GM19025 (cell line): ENCODE results near the gene FARS2.

Experiments
- ATAC-seq: cut with Tn5 transposase; IDR thresholded peaks from one replicate; pipeline ENCODE4 v1.9.1; 2021; ENCODE audit warnings: mild to moderate bottlenecking, low read depth, moderate library complexity; ENCODE audit not compliant: unreplicated experiment

The FARS2 gene

DNA sequence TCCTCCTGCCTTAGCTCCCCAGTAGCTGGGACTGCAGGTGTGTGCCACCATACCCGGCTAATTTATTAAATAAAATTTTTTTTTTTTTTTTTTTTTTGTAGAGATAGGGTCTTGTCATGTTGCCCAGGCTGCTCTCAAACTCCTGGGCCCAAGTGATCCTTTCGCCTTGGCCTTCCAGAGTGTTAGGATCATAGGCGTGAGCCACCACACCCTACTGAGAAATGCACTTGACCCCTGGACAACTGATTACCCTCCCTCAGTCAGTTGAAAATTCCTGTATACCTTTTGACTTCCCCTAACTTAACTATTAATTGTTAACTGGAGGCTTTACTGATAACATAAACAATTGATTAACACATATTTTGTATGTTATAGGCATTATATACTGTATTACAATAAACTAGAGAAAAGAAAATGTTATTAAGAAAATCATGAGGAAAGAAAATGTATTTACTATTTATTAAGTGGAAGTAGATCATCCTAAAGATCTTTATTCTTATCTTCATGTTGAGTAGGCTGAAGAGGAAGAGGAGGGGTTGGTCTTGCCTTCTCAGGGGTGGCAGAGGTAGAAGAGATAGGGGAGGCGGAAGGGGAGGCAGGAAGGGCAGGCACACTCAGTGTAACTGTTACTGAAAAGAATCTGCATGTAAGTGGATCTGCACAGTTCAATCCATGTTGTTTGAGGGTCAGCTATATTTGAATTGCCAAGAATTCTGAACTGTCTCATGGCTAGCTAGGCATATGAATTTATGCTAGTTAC lies 104.3 kb downstream of the FARS2 start:
- no peak for ATAC-seq

DNA sequence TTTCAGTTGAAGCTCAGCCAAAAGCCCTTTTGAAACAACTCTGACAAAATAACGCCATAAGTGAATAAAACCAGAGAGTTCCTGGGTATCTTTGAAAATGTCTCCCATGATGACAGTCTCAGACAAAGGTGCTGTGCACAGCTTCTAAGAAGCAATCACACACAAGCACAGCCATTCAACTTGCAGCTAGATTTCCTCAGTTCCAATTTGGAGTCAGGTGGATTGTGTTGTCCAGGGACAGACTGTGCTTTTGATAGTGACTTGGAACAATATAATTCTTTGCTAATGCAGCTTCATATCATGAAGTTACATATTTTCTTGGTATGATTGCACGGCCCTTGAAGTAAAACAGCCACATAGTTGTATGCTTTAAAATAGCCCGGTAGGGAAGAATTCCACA lies 105.6 kb downstream of the FARS2 start:
- no peak for ATAC-seq

DNA sequence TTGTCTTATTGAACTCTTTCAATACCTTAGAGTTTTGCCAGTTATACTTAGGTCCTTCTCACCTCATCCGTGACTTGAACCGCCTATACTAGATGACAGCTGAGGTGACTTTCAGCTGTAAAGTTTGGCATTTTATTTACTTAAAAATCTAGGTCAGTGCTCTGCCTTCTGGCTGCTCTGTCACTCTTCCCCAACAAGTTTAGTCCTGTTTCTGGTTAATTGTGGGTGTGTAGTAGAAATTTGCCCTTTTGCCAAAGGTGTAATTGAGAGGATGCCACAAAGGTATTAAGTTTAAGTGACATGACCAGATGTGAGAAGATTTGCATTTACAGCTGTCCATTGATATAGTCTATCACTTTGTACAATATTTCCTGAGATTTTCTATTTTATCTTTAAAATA lies 106.2 kb downstream of the FARS2 start:
- no peak for ATAC-seq

DNA sequence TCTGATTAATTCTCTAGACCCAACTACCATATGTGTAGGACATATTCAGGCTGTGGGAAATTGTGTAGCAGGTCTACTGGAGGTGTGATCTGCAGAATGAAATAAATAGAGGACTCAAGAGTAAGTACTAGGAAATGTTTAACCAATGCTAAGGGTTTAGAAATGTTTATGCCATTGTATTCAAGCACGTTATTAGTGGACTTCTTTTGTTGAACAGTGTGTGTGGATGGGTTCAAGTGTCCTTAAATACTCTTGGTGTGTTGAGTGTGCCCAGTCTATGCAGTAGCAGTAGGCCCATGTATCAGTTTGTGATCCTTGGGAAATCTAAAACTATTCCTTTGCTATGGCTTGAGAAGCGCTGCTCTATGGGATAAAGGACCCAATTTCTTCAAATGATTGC lies 112.1 kb downstream of the FARS2 start:
- ATAC-seq: no peak

DNA sequence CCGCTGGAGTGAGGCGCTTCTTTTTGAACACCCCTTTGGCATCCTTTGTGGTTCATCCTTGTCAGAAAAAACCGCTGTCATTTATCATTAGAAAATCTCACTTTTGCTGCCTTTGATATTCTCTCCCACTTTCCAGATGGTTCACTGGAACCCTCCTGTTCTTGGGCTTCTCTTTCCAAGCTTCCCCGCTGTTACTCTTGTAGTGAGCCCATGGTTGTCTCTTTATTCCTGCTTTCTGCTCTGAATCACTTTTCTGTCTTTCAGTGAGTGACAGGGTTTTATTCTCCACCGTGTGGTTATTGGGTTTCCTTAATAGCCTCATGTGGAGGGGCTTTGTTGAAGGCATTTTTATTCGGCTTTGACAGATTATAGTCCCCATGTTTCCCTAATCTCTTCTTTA lies 117.0 kb downstream of the FARS2 start:
- no peak for ATAC-seq

DNA sequence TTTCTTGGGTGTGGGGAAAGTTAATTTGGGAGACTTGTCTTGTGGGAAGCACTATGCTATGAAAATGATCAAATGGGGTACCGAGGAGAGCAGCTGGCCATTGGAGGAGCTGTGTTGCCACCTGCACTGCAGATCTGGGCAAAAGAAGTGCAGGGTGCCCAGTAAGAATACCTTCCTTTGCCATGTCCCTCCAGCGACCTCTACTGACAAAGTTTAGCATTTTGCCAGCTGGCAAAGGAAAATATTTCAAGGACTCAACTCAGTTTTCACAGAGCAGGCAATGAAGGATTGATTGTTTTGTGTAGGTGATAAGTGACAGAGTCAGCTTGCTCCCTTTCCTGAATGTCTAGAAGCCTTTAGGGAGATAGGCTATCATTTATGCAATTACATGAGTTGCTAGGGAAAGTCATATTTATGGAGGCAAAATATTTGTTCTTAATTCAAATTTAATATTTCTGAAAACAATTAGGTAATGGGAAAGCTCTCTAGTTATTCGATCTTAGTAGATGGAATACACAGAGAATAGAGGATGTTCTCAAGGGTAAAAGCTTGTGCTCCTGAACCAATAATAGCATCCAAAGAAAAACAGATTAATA lies 118.4 kb downstream of the FARS2 start:
- ATAC-seq: no peak

DNA sequence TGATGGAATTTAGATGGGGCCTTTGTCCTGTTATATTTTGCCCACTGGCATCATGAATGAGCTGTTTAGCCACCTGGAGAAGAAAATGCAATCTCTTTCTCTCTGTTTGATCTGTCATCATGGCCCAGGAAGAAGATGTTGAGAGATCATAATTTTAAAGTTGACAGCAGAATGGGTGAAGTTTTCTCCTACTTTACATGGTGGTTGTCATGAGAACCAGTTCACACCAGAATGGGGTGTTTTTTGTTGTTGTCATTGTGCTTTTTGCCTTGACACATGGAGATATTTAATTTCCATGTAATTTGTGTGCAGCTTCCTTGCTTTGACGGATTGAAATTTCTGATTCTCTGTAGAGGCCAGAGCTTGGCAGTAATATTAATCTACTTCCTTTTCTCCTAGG lies 122.5 kb downstream of the FARS2 start:
- ATAC-seq: no peak

DNA sequence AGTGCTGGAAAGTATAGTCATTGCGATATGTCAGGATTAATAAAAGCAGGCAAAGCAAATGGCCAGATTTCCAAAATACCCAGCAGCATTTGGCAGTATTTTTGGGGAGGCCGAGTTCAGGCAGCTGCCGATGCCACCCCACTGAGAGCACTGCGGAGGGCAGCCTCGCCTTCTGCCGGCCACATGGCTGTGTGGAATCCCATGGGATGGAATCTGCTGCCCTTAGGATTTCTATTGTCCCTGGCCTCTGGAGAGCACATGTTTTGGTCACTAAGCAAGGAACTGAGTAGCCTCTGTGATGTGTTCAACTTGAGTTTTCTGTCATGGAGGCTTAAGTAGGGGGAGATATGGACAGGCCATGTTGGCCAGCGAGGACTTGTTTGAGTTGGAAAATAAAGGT lies 123.0 kb downstream of the FARS2 start:
- ATAC-seq: no peak

DNA sequence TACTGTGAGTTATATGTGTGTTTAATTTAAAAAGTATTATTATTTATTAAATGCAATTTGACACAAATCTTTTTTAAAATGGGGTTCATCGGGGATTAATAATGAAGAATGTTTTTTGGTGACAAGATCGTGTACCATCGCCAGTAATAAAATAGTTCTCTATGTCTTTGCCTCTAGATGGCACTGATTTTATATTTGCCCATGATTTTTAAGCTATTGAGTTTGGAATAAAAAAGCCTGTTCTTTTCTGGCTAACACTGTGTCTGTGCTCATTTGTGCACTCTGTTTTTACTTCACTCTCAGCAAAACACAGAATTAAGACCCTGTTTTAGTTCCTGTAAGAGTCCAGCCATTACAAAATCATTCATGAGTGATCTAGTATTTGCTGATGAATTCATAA lies 127.0 kb downstream of the FARS2 start:
- no peak for ATAC-seq

DNA sequence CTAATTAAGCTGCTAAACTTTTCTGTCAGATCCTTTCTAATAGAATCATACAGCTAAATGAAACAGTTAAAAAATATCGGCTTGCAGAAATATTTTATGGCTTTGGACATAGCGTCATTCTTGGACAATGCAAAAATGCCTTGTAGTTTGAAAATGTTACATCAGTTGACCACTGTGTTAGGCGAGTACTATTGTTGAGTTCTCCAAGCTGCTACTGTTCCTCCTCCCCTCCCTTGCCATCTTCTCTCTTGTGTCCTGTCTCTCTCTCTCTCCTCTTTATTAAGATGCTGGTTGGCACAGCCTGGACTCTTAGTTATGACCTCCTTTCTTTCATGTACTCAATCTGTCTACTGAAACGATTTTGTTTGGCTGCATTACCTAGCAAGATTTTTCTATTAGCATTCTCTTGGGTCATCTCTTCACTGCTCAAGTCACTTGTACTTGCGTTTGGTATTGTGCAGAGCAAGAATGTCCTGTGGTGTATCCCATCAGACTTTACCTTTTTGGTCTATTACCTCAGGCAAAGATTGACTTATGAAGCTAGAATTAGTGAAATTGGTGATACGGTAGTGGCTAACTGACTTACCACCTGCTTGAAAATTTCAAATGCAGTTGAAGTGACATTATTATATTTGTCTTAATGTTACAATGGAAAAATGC lies 127.9 kb downstream of the FARS2 start:
- ATAC-seq: no peak

DNA sequence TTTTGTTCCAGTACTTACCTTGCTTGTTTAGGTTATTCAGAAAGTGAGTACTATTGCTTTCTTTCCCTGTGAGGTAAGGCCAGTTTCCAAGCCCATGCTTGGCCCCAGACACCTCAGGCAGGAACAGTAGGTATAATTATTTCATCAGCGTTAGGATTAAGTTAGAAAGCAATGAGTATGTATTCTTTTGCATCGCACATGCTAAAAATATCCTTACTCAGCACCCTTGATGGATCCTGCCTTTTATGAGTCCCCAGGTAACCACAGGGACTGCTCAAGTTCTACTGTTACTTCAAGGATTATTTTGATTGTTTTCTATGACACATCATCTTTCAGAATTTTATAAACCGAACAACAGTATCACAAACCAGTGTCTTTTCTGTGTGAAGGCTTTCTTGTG lies 128.9 kb downstream of the FARS2 start:
- ATAC-seq: no peak

DNA sequence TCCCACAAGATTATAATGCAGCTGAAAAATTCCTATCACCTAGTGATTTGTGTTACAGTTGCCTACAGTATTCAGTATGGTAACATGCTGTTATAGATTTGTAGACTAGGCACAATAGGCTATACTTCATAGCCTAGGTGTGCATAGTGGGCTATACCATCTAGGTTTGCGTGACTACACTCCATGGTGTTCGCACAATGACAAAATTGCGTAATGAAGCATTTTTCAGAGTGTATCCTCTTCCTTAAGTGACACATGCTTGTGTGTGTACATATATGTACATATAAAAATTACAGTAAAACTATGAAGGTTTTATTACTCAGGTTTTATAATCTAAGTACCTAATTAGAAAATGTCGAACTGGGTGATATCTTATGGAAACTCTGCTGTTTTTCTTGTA lies 133.0 kb downstream of the FARS2 start:
- no peak for ATAC-seq

DNA sequence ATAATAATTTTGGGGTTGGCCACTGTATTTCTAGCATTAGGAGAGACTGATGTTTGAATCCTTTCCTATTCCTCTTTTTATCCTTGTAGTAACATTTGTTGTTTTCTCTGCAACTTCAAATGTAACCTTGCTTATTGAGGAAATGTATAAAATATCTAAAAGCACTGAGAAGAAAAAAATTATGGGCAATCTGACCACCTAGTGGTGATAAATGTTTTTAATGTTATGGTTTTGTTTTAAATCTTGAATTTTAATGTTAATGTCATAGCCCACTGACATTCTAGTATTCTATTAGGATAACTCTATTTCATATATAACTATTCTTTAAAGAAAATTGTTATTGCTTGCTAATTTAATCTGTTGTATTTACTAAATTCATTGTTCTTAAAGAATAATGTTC lies 134.4 kb downstream of the FARS2 start:
- no peak for ATAC-seq

DNA sequence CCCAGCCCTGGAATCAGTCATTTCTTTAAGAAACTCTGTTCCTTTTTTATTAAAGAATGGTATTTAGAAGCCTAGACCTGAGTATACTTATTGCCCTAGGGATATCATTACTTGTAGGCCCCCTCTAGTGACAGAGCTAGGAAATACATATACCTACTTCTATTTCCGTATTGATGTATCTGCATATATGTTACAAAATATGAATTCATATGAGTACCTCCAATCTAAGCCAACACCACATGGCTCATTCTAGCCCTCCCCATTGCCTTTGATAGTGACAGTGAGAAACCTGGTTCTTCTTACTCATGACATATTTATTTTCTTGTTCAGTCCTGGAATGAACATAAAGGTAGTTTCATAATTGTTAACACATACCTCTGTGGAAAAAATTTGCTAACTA lies 137.2 kb downstream of the FARS2 start:
- no peak for ATAC-seq

DNA sequence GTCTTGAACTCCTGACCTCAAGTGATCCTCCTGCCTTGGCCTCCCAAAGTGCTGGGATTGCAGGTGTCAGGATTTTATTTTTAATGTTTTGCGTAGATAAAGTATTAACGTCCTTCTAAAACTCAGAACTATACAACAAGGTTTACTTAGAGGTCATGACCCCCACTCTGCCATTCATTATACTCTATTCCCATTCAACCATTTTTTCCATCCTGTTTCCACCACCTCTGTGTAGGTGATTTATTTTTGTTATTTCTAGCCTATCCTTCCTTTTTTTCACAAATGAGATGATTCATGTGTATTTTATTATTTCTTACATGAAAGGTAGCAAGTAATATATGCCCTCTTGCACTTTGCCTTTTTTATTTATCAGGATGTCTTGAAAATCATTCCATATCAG lies 138.1 kb downstream of the FARS2 start:
- no peak for ATAC-seq

DNA sequence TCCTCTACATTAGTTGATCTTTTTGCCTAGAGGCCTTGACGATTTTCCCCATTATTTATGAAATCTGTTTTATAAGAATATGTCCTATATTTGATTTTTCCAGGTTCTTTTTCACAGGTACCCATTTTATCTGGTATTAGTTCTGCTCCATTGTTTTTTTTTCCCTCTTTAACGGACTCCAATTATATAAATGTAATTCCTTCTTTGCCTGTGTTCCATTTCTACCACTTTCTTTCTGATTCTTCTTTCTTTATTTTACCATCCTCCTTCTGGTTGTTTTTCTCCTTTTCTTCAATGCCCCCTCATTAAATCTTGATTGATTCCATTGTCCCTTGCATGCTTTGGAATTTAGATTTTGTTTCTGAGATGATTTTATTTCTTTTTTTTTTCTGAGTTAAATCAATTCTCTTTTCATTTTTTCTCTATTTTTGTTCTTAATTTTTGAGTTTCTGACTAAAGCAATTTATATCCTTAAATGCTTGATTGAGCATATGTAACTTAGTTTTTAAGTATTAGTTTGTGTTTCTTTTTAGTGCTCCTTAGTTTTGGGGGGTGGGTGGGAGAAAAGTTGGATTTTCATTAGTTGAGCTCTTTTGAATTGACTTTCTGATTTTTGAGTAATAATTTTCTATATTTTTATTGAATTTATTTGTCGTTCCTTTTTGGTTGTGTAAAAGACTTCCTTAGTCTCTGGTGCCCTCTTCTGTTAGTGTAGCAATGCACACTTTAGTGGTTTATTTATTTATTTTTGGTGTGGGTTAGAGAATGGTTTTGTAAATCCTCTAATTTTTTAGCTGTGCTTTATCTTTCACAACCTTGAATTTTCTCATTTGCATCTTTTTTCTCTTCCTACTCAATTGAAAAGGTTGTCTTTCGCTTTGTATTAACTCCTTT lies 140.8 kb downstream of the FARS2 start:
- no peak for ATAC-seq

DNA sequence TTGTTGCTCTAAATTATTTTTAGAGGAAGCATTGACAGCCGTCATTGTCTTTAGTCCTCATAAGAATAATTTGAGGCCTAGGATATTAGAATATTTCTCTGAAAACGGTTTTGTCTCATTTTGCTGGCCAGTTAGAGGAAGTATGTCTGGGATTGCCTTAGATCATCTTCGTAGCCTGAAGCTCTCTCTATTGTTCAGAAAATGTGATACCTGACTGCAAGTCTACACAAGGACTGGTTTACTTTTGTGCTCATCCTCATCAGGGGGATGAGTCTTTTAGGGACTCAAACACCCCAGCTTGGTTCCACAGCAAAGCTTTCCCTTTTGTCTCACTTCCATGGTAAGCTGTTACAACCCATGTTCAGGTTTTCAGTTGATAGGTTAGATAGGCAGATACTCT lies 141.8 kb downstream of the FARS2 start:
- ATAC-seq: no peak

DNA sequence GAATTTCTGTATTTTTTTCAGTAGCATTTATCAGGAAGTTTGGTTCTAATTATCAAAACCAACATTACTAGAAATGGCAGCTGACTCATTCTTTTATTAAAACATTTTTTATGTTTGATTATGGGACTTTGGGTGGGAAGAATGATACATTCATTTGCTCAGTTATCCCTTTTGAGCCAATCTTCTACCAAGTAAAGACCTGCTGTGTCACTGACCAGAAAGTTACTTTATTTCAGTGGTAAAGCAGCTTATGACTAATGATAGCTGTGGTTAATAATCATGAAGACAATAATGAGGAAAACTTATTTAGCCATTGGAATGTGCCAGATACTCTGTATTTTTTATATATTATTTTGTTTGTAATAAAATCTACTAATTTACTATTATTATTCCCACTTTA lies 142.3 kb downstream of the FARS2 start:
- ATAC-seq: no peak

DNA sequence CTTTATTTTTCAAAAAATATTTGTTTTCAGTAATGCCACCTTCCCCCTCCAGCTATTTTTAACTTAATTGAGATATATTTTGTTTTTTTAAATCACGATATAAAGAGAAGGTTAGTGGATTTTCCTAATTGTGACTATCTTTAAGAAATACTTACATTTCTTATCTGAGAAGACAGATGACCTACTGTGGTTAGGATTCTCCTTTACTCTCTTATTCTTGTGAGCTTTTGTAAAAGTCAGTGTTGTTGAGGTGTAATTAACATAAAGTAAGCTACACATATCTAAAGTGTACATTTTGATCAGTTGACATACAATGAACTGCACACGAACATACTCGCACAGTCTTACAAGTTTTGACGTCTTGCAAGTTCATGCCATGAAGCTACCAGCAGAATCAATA lies 144.7 kb downstream of the FARS2 start:
- no peak for ATAC-seq

DNA sequence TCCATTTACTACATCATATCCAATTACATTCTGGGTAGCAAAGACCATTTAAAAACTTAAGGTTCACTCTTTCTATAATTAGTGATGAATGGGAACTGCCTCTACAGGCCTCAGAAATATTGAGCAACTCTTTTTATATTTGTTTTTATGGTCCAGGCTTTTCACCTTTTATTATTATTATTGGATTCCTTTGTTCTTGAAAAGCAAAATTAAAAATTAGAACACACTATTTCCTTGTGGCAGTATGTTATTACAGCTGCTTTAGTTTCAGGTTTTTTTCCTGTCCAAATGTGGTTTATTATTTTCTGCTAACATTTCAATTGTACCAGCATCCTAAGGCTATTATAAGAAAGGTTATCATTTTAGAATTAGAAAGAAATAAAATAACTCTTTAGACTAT lies 150.1 kb downstream of the FARS2 start:
- no peak for ATAC-seq

DNA sequence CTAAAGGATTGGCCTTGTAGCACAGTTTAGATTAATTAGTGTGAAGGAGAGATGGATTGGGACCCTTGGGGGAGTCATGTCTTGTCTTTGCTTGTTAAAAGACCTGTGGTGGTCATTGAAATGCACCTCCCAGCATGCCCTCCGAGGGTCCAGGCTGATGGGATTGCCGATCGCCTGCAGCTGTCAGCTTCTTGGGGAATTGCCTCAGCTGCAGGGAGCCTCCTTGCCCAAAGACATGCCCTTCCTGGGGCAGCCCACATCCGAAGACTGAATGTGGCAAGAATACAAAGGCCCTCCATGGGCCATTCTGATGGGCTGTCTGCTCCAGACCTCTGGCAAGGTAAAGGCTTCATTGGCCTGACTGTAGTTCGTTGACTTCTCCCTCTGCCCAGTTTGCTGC lies 150.7 kb downstream of the FARS2 start:
- ATAC-seq: no peak
